ENCODE measurements around the gene METTL23. TPM values are rescaled to one million over a fixed set of nuclear protein-coding genes. Genes with fewer than 3 reads are reported as not detected.
"Not testable (repeated sequence)": the region's sequence is repeated elsewhere in the genome, so short reads cannot be mapped to it uniquely, and the experiment has no call there.

The METTL23 gene
- total and polyA plus RNA-seq, 2 donors = 38.3 to 70.1 TPM

DNA sequence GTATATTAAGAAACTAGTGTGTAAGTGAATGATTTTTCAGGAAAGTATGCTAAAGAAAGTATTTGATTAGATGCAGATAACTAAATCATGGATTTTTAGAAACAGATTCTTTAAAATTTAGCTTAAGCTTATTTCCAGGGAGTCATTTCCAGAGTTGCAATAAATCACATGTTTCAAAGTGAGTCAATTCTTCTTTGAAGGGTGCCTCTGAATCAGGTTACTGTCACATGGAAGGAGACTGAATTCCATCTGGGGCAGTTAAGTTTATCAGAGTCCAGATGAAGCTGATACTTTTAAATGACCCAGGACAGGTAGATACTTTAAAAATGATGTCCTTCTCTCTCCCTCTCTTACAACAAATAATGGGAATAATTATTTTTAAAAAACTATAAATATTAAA is 16.3 kb downstream of the METTL23 start:
- no peak for DNase-seq (ENCODE audit: low read depth in 6 of 9, low spot score in 9 of 9)
- Histone ChIP-seq H3K27ac (ENCODE audit: low read depth in 1 of 2, low read length in 1 of 2) (no peak overlapping the region), H3K9me3 (ENCODE audit: control insufficient read depth in 2 of 2, insufficient read depth in 1 of 2, low read length in 1 of 2) (no peaks in the 10 kb centered on the region), H3K27me3 (ENCODE audit: control insufficient read depth in 2 of 2, insufficient read depth in 1 of 2, low read length in 1 of 2) (no peaks in the 10 kb centered on the region), H3K36me3 (ENCODE audit: control insufficient read depth in 2 of 2, insufficient read depth in 2 of 2, low read length in 1 of 2) (peaks cover 24 to 54% of the 10 kb centered on the region in 2 donors), H3K4me1 (ENCODE audit: control insufficient read depth in 2 of 2, insufficient read depth in 2 of 2, low read length in 2 of 2) (peaks cover 6 to 8% of the 10 kb centered on the region in 2 donors), H3K4me3 (ENCODE audit: low read length in 2 of 2) (no peak overlapping the region)

DNA sequence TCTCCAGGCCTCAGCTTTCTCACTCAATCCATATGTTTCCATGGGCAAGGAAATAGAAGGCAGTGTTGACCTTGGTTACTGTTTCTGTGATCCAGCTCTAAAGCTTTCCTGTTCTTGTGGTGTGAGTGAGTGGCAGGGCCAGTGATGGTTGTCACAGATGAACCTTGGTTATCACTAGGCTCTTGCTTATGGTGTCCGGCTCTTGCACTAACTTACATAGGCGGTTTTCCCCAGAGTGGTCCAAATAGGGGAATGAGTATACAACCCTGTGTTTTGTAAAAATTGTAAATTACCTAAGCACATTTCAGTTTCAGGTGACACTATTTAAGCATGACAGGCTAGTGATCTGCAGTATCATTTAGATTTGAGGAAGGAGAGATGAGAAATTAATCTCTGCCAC is 18.1 kb downstream of the METTL23 start:
- H3K4me1 ChIP-seq (ENCODE audit: control insufficient read depth in 2 of 2, insufficient read depth in 2 of 2, low read length in 2 of 2) = no peaks in the 10 kb centered on the region
- no peak overlapping the region for H3K27ac ChIP-seq (ENCODE audit: low read depth in 1 of 2, low read length in 1 of 2)
- DNase-seq (ENCODE audit: low read depth in 6 of 9, low spot score in 9 of 9) = no peak
- H3K27me3 ChIP-seq (ENCODE audit: control insufficient read depth in 2 of 2, insufficient read depth in 1 of 2, low read length in 1 of 2) = no peaks in the 10 kb centered on the region
- no peak overlapping the region for H3K4me3 ChIP-seq (ENCODE audit: low read length in 2 of 2)
- 100% methylated on average over 2 of the region's 2 CpGs for WGBS
- H3K9me3 ChIP-seq (ENCODE audit: control insufficient read depth in 2 of 2, insufficient read depth in 1 of 2, low read length in 1 of 2) = no peaks in the 10 kb centered on the region
- peaks cover 27 to 61% of the 10 kb centered on the region in 2 donors for H3K36me3 ChIP-seq (ENCODE audit: control insufficient read depth in 2 of 2, insufficient read depth in 2 of 2, low read length in 1 of 2)

- not testable (repeated sequence) for H3K27ac ChIP-seq (ENCODE audit: low read depth in 1 of 2, low read length in 1 of 2); H3K4me3 ChIP-seq (ENCODE audit: low read length in 2 of 2); H3K4me1 ChIP-seq (ENCODE audit: control insufficient read depth in 2 of 2, insufficient read depth in 2 of 2, low read length in 2 of 2); H3K9me3 ChIP-seq (ENCODE audit: control insufficient read depth in 2 of 2, insufficient read depth in 1 of 2, low read length in 1 of 2); H3K27me3 ChIP-seq (ENCODE audit: control insufficient read depth in 2 of 2, insufficient read depth in 1 of 2, low read length in 1 of 2); DNase-seq (ENCODE audit: low read depth in 6 of 9, low spot score in 9 of 9)
- peaks cover 27 to 61% of the 10 kb centered on the region in 2 donors for H3K36me3 ChIP-seq (ENCODE audit: control insufficient read depth in 2 of 2, insufficient read depth in 2 of 2, low read length in 1 of 2)
- WGBS = 98% methylated on average over 6 of the region's 6 CpGs
Measured at GRCh38 chr17:76745785-76746184, 19.1 kb downstream of the METTL23 start.

DNA sequence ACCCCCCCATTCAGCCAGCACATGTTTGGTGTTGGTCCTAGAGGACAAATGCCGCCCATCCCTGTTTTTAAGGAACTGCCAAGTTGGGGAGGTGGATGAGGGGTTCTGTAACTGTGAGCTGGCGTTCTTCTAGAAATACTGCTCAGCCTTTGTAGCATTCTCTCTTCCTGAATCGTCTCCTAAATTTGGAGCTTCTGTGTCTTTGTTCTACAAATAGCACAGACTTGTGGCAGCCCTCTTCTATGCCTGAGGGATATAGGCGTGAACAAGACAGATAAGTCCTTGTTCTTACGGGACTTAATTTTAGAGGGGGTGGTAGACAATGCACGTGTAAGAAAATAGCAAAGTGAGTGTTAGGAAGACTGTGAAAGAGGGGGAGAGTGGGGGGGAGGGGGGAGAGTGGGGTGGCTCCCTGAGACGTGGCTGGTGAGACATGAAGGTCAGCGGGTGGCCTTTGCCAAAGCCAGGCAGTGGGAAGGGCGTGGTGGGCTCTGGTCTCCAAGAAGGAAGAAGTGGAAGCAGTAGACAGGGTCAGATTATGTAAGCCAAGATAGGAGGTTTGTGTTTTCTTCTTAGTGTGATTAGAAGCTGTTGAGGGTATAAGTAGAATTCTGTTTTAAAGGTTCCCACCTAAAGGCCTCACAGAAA is 21.2 kb downstream of the METTL23 start:
- peaks cover 27 to 45% of the 10 kb centered on the region in 2 donors for H3K36me3 ChIP-seq (ENCODE audit: control insufficient read depth in 2 of 2, insufficient read depth in 2 of 2, low read length in 1 of 2)
- no peak overlapping the region for H3K4me3 ChIP-seq (ENCODE audit: low read length in 2 of 2)
- H3K9me3 ChIP-seq (ENCODE audit: control insufficient read depth in 2 of 2, insufficient read depth in 1 of 2, low read length in 1 of 2) = no peaks in the 10 kb centered on the region
- 97% methylated on average over 9 of the region's 9 CpGs for WGBS
- H3K27ac ChIP-seq (ENCODE audit: low read depth in 1 of 2, low read length in 1 of 2) = no peak overlapping the region
- no peak for DNase-seq (ENCODE audit: low read depth in 6 of 9, low spot score in 9 of 9)
- peaks cover 0 to 7% of the 10 kb centered on the region in 2 donors for H3K4me1 ChIP-seq (ENCODE audit: control insufficient read depth in 2 of 2, insufficient read depth in 2 of 2, low read length in 2 of 2)
- no peaks in the 10 kb centered on the region for H3K27me3 ChIP-seq (ENCODE audit: control insufficient read depth in 2 of 2, insufficient read depth in 1 of 2, low read length in 1 of 2)

- Histone ChIP-seq H3K27me3 (ENCODE audit: control insufficient read depth in 2 of 2, insufficient read depth in 1 of 2, low read length in 1 of 2) (no peaks in the 10 kb centered on the region), H3K36me3 (ENCODE audit: control insufficient read depth in 2 of 2, insufficient read depth in 2 of 2, low read length in 1 of 2) (peaks cover 27 to 37% of the 10 kb centered on the region in 2 donors), H3K27ac (ENCODE audit: low read depth in 1 of 2, low read length in 1 of 2) (no peak overlapping the region), H3K4me1 (ENCODE audit: control insufficient read depth in 2 of 2, insufficient read depth in 2 of 2, low read length in 2 of 2) (peaks cover 4 to 15% of the 10 kb centered on the region in 2 donors), H3K9me3 (ENCODE audit: control insufficient read depth in 2 of 2, insufficient read depth in 1 of 2, low read length in 1 of 2) (no peaks in the 10 kb centered on the region), H3K4me3 (ENCODE audit: low read length in 2 of 2) (no peak overlapping the region)
- WGBS = 94% methylated on average over 1 of the region's 1 CpG
- no peak for DNase-seq (ENCODE audit: low read depth in 6 of 9, low spot score in 9 of 9)
Measured at GRCh38 chr17:76748657-76749056, 22.0 kb downstream of the METTL23 start.

GRCh38 chr17:76751416-76751993 is 24.9 kb downstream of the METTL23 start:
- H3K27ac ChIP-seq (ENCODE audit: low read depth in 1 of 2, low read length in 1 of 2) = peak overlapping the region in 1 of 2 donors; percentile 0
- WGBS = 97% methylated on average over 3 of the region's 3 CpGs
- H3K27me3 ChIP-seq (ENCODE audit: control insufficient read depth in 2 of 2, insufficient read depth in 1 of 2, low read length in 1 of 2) = no peaks in the 10 kb centered on the region
- peaks cover 4 to 22% of the 10 kb centered on the region in 2 donors for H3K4me1 ChIP-seq (ENCODE audit: control insufficient read depth in 2 of 2, insufficient read depth in 2 of 2, low read length in 2 of 2)
- H3K4me3 ChIP-seq (ENCODE audit: low read length in 2 of 2) = no peak overlapping the region
- no peak for DNase-seq (ENCODE audit: low read depth in 6 of 9, low spot score in 9 of 9)
- no peaks in the 10 kb centered on the region for H3K9me3 ChIP-seq (ENCODE audit: control insufficient read depth in 2 of 2, insufficient read depth in 1 of 2, low read length in 1 of 2)
- H3K36me3 ChIP-seq (ENCODE audit: control insufficient read depth in 2 of 2, insufficient read depth in 2 of 2, low read length in 1 of 2) = peaks cover 15 to 26% of the 10 kb centered on the region in 2 donors

DNA sequence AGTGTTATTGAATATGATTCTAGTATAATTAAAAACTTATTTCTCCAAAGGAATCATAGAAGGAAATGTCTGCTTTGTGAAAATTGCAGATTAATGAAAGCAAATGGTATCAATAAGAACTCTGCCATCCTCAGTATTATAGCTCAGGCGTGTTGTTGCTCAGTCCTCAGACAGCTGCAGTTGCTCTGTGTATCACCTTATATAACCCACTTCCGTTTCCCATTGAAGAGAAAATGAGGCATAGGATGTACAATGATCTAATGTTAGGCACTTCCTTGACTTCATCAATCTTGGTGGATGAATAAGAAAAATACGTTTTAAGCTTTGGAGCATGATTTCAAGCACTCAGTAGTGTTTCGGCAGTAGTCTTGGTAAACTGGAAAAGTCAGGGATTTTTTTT is 25.4 kb downstream of the METTL23 start:
- Histone ChIP-seq H3K27ac (ENCODE audit: low read depth in 1 of 2, low read length in 1 of 2) (peak overlapping the region in 1 of 2 donors; percentile 0), H3K36me3 (ENCODE audit: control insufficient read depth in 2 of 2, insufficient read depth in 2 of 2, low read length in 1 of 2) (peaks cover 14 to 24% of the 10 kb centered on the region in 2 donors), H3K4me3 (ENCODE audit: low read length in 2 of 2) (no peak overlapping the region), H3K9me3 (ENCODE audit: control insufficient read depth in 2 of 2, insufficient read depth in 1 of 2, low read length in 1 of 2) (no peaks in the 10 kb centered on the region), H3K4me1 (ENCODE audit: control insufficient read depth in 2 of 2, insufficient read depth in 2 of 2, low read length in 2 of 2) (peaks cover 4 to 22% of the 10 kb centered on the region in 2 donors), H3K27me3 (ENCODE audit: control insufficient read depth in 2 of 2, insufficient read depth in 1 of 2, low read length in 1 of 2) (no peaks in the 10 kb centered on the region)
- no peak for DNase-seq (ENCODE audit: low read depth in 6 of 9, low spot score in 9 of 9)
- WGBS = 94% methylated on average over 4 of the region's 4 CpGs

- no peak overlapping the region for H3K4me3 ChIP-seq (ENCODE audit: low read length in 2 of 2)
- peak in 1 of 9 donors; percentile 41 for DNase-seq (ENCODE audit: low read depth in 6 of 9, low spot score in 9 of 9)
- H3K27ac ChIP-seq (ENCODE audit: low read depth in 1 of 2, low read length in 1 of 2) = peak overlapping the region; percentile 68 to 78
- peaks cover 4 to 22% of the 10 kb centered on the region in 2 donors for H3K4me1 ChIP-seq (ENCODE audit: control insufficient read depth in 2 of 2, insufficient read depth in 2 of 2, low read length in 2 of 2)
- no peaks in the 10 kb centered on the region for H3K27me3 ChIP-seq (ENCODE audit: control insufficient read depth in 2 of 2, insufficient read depth in 1 of 2, low read length in 1 of 2)
- H3K9me3 ChIP-seq (ENCODE audit: control insufficient read depth in 2 of 2, insufficient read depth in 1 of 2, low read length in 1 of 2) = no peaks in the 10 kb centered on the region
- WGBS = 57% methylated on average over 12 of the region's 12 CpGs
- peaks cover 18 to 26% of the 10 kb centered on the region in 2 donors for H3K36me3 ChIP-seq (ENCODE audit: control insufficient read depth in 2 of 2, insufficient read depth in 2 of 2, low read length in 1 of 2)
Measured at GRCh38 chr17:76753061-76753961, 26.7 kb downstream of the METTL23 start.

DNA sequence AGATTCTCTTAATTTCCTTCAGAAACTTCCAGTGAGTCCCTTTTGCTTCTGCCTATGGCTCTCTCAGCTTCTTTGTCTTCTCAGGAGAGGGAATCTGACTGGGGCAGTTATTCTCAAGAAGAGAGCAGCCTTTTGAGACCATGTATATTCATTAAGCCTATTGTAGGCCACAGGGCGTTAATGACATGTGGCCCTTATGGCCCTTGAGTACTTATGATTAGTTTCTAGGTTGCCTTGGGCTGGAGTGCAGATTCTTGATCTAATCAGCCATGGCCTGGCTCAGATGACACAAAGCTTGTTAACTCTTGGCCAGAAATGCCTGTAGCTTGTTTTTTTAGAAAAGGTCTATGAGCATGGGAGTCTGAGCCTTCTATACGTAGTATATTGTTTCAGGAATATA is 28.6 kb downstream of the METTL23 start:
- Histone ChIP-seq H3K4me3 (ENCODE audit: low read length in 2 of 2) (no peak overlapping the region), H3K27me3 (ENCODE audit: control insufficient read depth in 2 of 2, insufficient read depth in 1 of 2, low read length in 1 of 2) (no peaks in the 10 kb centered on the region), H3K27ac (ENCODE audit: low read depth in 1 of 2, low read length in 1 of 2) (no peak overlapping the region), H3K9me3 (ENCODE audit: control insufficient read depth in 2 of 2, insufficient read depth in 1 of 2, low read length in 1 of 2) (no peaks in the 10 kb centered on the region), H3K4me1 (ENCODE audit: control insufficient read depth in 2 of 2, insufficient read depth in 2 of 2, low read length in 2 of 2) (peaks cover 4 to 22% of the 10 kb centered on the region in 2 donors), H3K36me3 (ENCODE audit: control insufficient read depth in 2 of 2, insufficient read depth in 2 of 2, low read length in 1 of 2) (peaks cover 16 to 22% of the 10 kb centered on the region in 2 donors)
- DNase-seq (ENCODE audit: low read depth in 6 of 9, low spot score in 9 of 9) = no peak
- 99% methylated on average over 2 of the region's 2 CpGs for WGBS

Data from thymus (tissue), 11 donors.